ENCODE measurements around the gene ESRRA.

DNA sequence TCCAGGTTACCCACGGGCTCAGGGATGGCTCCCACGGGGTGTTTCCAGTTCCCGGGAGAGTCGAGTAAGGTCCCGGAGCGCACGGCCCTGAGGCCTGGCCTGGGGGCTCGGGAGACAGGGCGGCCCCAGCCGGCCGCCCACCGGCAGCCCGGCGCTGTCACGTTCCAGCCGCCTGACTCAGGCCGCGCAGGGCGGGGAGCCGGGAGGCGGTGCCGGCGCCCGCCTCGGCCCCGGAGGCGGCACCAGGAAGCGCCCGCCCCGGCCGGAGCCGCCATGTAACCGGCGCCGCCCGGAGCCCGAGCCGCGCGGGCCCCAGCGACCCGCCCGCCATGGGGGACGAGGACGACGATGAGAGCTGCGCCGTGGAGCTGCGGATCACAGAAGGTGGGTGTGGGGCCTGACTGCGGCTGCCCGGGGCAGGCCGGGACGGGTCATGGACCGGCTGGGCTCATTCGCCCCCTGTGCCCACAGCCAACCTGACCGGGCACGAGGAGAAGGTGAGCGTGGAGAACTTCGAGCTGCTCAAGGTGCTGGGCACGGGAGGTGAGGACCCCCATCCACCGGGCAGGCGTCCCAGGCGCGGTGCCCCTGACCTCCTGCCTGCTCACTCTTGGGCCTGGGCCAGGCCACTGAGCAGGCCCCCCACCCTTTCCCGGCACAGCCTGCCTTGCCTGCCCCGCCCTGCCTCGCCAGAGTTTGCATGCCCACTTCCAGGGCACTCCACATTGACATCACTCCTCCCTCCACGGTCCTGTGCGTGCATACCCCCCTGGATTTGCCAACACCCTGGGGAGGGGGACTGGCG lies 53.8 kb downstream of the ESRRA start, which contains the start of gene RPS6KA4:
- TF ChIP-seq POLR2A (IDR thresholded peaks at IDR 0.05) (peak in 1 of 2 donors; percentile 27), EP300 (IDR thresholded peaks at IDR 0.05) (no peak), POLR2AphosphoS5 (IDR thresholded peaks at IDR 0.05) (no peak)
- TF ChIP-seq, protein P1, sequence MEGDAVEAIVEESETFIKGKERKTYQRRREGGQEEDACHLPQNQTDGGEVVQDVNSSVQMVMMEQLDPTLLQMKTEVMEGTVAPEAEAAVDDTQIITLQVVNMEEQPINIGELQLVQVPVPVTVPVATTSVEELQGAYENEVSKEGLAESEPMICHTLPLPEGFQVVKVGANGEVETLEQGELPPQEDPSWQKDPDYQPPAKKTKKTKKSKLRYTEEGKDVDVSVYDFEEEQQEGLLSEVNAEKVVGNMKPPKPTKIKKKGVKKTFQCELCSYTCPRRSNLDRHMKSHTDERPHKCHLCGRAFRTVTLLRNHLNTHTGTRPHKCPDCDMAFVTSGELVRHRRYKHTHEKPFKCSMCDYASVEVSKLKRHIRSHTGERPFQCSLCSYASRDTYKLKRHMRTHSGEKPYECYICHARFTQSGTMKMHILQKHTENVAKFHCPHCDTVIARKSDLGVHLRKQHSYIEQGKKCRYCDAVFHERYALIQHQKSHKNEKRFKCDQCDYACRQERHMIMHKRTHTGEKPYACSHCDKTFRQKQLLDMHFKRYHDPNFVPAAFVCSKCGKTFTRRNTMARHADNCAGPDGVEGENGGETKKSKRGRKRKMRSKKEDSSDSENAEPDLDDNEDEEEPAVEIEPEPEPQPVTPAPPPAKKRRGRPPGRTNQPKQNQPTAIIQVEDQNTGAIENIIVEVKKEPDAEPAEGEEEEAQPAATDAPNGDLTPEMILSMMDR (IDR thresholded peaks at IDR 0.05): no peak

Measured in suprapubic skin (tissue), 4 donors.